C4-2B (cell line): ENCODE data around the gene SAP30L.

Source experiments
- CTCF ChIP-seq: fragments of 450-650 bp; conservative IDR thresholded peaks from 2 replicates; pipeline ENCODE4 v1.5.1; 2017; ENCODE audit warnings: mild to moderate bottlenecking
- ZFX ChIP-seq: fragments of 450-650 bp; IDR thresholded peaks from 2 replicates; pipeline ENCODE4 v1.6.1; 2017

- TF ChIP-seq CTCF (no peak), ZFX (no peak)
Measured at GRCh38 chr5:154506716-154507080, 60.9 kb downstream of the SAP30L start.
